Posterior vena cava (tissue), 2 donors: Measurements from ENCODE around the gene PFDN5. TPM values are rescaled to one million over a fixed set of nuclear protein-coding genes. Genes with fewer than 3 reads are reported as not detected.
"Not testable (repeated sequence)": the region's sequence is repeated elsewhere in the genome, so short reads cannot be mapped to it uniquely, and the experiment has no call there.

Experiments
- DNase-seq: peaks from one replicate; pipeline ENCODE4 v3.0.0-alpha.2; 2020; ENCODE audit warnings: low spot score
- intact Hi-C, 2 donors: fragments of 100-400 bp; cut with DNase I; formaldehyde crosslinking; loops; one replicate each; pipeline versions ENCODE4 v1.14.1 to v1.14.2; 2022 to 2023
- total RNA-seq, 2 donors: library from RNA; stranded (reverse); fragmentation: NEBNext Ultra II Directional; extraction: Animal tissue kit (Norgen Biotek cat#: 25700); gene quantifications; one replicate each; pipeline ENCODE4 v1.2.1, GENCODE V29; 2021
- donor health status: DM: yes; HTN: yes; CAD: no.
- donor health status: DM: yes; HTN: yes; CAD: no.

Gene PFDN5
- total RNA-seq, 2 donors from 2014 or later = 473 to 486 TPM

DNA sequence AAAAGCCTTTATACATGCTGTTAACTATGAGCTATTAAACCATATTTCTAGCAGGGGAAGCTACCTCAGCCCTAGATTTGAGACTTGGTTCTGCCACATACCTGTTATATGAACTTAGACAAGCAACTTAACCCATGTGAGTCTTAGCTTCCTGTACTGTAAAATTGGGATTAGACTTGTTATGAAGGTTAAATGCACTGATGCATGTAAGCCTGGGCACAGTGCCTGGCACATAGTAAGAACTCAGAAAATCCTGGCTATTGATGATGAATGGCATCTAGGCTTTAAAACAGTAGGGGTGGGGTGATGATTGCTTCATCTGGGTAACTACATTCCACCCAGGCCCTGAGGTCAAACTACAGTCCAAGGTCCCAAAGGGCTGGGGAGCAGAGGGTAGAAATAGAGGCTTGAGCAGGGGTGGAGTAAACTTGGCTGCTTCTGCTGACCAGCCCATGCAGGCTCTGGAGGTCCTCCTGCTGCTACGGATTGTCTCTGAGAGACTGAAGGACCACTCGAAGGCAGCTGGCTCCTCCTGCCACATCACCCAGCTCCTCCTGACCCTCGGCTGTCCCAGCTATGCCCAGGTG, 16.0 kb upstream of the PFDN5 start:
- intact Hi-C loops = no loop called here
- no peak for DNase-seq

DNA sequence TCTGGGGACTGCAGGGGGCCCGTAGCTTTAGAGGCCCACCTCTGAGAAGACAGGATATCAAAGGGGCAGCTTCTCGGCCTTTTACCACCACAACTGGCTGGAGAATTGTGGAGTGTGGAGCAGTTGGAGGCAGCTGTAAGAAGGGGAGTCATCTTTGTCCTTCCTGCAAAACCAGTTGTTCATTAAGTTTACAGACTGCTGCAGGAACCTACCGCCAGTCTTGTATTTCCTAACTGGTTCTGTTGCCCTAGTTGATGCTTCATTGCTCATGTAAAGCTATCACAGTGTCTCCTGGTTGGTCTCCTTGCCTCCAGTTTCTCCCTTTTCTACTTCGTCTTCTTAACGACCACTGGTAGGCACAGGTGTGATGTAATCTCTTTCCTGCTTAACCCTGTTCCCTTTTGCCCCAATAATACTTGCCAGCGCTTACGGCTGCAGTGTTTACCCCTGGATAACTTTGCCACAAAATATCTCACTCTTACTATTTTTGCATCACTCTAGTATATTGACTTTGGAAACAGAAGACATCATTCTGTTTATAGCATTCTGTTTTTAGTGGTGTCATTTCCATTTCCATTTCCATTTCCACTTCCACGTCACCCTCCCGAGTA, 15.3 kb upstream of the PFDN5 start:
- intact Hi-C loops = no loop called here
- DNase-seq = no peak

DNA sequence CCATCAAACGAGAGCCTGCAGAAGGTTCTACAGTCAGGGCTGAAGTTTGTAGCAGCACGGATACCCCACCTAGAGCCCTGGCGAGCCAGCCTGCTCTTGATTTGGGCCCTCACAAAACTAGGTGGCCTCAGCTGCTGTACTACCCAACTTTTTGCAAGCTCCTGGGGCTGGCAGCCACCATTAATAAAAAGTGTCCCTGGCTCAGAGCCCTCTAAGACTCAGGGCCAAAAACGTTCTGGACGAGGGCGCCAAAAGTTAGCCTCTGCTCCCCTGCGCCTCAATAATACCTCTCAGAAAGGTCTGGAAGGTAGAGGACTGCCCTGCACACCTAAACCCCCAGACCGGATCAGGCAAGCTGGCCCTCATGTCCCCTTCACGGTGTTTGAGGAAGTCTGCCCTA, 8.9 kb upstream of the PFDN5 start:
- intact Hi-C loops = loop anchor here in 1 of 2 donors (2.0 kb wide), 1 partner anchor 74 kb away; no protein-coding TSS in a partner anchor
- DNase-seq = no peak

DNA sequence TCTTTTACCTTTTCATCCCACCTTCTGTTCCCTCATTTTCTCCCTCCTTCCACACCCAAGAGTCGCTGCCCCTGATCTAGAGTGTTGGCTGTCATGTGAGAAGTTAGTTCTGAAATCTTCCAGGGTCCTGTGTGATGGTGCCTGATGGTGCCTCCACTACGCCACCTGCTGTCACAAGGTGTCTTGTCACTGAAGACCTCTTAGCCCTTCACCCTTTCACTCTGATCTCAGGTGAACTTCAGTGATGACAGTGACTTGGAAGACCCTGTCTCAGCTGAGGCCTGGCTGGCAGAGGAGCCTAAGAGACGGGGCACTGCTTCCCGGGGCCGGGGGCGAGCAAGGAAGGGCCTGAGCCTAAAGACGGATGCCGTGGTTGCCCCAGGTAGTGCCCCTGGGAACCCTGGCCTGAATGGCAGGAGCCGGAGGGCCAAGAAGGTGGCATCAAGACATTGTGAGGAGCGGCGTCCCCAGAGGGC, 7.6 kb upstream of the PFDN5 start:
- peak; percentile 89 for DNase-seq
- intact Hi-C loops = loop anchor here (2.0 kb wide), 1 partner anchor 75 kb away; no protein-coding TSS in a partner anchor

DNA sequence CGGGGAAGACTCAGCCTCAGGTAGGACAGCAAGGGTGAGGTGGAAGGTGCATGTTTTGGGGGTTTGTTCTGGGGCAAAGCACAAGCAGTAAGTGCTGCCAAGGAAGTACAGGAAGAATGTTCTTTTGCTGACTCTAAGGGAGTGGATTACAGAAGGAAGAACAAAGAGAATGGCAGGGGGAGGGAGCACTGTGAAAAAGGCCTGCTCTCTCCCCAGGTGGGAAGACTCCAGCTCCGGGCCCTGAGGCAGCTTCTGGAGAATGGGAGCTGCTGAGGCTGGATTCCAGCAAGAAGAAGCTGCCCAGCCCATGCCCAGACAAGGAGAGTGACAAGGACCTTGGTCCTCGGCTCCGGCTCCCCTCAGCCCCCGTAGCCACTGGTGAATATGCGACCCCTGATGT, 7.0 kb upstream of the PFDN5 start:
- intact Hi-C loops = loop anchor here in 1 of 2 donors (2.0 kb wide), 1 partner anchor 76 kb away; no protein-coding TSS in a partner anchor
- no peak for DNase-seq

DNA sequence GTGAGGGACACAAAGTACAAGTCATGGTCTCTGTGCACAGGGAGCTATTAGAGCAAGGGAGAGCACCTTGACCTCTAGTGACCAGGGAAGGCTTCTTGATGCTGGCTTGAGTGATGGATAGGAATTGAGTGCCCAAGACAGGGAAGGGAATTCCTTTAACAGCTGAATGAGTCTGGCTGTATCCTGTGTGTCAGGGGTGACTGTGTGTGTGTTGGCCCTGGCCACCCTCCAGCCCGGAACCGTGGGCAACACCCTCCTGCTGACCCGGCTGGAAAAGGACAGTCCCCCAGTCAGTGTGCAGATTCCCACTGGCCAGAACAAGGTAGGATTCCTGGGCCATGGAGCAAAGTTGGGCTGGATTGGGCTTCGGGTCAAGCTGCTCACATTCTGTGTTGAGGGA, 5.5 kb upstream of the PFDN5 start:
- no peak for DNase-seq
- intact Hi-C loops = loop anchor here (2.0 to 5.0 kb wide), 2 partner anchors 38 to 77 kb away; a partner anchor contains a TSS

DNA sequence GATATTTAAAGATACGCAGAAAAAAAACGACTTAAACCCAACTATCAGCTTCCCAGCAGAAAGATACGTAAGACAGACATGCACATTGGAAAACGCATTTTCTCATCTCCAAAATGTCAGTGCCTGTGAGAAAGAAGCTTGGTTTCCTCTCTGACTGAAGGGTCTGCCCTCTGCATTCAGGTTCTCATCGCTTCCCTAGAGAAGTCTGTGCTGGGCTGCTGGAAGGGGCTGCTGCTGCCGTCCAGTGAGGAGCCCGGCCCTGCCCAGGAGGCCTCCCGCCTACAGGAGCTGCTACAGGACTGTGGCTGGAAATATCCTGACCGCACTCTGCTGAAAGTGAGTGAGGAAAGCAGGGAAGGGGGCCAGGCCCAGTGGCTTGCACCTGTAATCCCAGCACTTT, 4.7 kb upstream of the PFDN5 start:
- DNase-seq = no peak
- intact Hi-C loops = loop anchor here in 1 of 2 donors (5.0 kb wide), 1 partner anchor 38 kb away; a partner anchor contains a TSS

DNA sequence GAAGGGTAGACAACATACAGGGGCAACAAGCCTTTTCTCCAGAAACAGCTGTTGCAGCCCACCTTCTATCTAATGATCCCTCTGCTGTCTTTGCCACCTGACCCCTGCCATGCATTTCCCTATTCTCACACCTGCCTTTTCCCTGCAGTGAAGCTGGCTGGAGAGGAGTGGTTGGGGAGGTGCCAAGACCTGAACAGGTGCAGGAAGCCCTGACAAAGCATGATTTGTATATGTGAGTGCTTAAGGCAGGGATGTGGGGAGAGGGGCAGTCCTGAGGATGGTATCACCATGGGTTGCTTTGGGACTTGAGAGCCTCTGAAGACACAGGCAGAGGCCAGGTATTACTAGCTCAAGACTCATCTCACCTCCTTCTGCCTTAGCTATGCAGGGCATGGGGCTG, 2.9 kb upstream of the PFDN5 start:
- intact Hi-C loops = loop anchor here in 1 of 2 donors (5.0 kb wide), 1 partner anchor 40 kb away; a partner anchor contains a TSS
- DNase-seq = no peak

DNA sequence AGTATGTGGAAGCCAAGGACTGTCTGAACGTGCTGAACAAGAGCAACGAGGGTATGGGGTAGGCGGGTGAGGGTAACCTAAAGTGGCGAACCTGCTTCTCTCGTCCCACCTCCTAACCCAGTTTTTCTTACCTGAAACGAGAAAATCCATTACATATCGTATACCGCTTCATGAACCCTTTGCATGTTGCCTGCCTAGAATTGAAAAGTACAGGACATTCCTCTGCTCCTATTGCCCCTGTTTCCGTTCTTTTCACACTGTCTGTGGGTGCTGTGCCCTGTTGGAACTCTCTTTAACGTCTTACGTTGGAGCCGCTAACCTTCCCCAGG, 513 bp downstream of the PFDN5 start:
- no peak for DNase-seq
- intact Hi-C loops = no loop called here

DNA sequence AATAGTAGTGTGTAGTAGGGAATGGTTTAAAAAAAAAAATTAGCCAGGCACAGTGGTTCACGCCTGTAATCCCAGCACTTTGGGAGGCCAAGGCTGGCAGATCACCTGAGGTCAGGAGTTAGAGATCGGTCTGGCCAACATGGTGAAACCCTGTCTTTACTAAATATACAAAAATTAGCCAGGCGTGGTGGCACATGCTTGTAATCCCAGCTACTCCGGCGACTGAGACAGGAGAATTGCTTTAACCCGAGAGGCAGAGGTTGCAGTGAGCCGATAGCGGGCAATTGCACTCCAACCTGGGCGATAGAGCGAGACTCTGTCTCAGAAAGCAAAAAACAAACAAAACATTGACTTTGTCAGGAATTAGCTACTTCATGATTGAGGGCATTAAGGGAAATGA, 1.8 kb downstream of the PFDN5 start:
- DNase-seq, intact Hi-C loops: not testable (repeated sequence)

DNA sequence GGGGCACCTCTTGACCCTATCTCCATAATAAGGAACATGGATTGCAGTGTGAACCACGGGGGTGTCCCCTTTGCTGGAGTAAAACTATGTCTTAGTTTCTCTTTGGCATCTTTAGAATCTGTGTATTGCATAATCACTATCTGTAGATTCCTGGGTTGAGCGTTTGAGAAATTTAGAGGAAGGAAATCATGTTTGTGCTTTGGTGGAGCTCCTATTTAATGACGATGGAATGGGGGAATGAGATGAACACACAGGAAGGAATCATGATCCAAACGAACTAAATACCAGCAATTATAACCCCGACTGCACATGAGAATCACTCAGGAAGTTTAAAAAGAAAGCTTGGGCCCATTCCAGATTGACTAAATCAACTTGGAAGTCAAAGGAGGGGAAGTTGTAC, 2.8 kb downstream of the PFDN5 start:
- no peak for DNase-seq

DNA sequence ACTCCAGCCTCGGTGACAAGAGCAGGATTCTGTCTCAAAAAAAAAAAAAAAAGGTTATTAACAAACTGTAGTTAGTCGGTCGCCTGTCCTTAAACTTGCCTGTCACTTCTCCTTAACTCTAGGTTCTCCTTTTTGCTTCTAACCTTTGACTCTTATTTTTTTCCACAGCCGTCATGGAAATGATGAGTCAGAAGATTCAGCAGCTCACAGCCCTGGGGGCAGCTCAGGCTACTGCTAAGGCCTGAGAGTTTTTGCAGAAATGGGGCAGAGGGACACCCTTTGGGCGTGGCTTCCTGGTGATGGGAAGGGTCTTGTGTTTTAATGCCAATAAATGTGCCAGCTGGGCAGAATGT, 3.7 kb downstream of the PFDN5 start:
- DNase-seq = no peak
- intact Hi-C loops = no loop called here

More for the DNA sequence above, 2.8 kb downstream of the PFDN5 start:
- intact Hi-C loops = no loop called here

DNA sequence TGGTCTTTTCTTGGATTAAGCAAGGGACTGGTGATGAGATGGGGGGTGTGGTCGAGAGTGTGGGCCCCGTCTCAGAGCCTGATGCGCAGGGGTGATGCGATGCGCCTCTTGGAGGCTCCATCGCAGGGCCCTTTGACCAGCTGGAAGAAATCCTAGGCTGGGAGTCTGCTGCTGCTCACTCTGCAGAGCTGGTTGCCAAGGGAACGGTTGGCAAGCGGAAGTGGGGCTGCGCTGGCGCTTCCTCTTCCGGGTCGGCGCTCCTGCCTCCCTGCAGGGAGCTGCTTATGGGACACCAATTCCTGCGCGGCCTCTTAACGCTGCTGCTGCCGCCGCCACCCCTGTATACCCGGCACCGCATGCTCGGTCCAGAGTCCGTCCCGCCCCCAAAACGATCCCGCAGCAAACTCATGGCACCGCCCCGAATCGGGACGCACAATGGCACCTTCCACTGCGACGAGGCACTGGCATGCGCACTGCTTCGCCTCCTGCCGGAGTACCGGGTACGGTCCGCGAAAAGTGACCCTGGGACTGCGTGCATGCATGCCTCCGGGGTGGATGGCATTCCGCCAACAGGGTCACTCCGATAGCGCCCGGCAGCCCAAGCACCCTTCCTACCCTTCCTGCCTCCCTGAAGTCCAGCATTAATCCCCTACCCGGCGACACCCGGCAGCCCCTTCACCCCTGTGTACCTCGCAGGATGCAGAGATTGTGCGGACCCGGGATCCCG, 4.3 kb downstream of the PFDN5 start, which contains the start of gene MYG1:
Gene MYG1 (plus strand): TSS at position 242 of the 727 bp plus-strand sequence. CDS start 43 bp downstream, at position 285.
- intact Hi-C loops = no loop called here
- peak; percentile 97 for DNase-seq

DNA sequence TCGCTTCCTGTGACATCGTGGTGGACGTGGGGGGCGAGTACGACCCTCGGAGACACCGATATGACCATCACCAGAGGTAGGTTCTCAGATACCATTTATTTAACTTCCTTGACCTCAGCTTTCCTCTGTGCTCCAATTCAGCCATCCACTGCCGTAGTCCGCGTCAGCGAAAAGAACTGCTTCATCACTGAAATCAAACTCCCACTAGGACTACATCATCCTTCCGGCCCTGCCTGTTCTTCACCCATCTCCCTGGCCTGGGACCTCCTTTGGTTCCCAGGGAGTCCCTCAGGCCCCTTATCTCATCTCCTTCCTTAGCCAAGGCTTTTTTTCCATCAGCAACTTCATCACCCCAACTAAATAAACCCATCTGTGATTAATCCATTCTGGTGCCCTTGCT, 4.8 kb downstream of the PFDN5 start:
- intact Hi-C loops = no loop called here
- no peak for DNase-seq

DNA sequence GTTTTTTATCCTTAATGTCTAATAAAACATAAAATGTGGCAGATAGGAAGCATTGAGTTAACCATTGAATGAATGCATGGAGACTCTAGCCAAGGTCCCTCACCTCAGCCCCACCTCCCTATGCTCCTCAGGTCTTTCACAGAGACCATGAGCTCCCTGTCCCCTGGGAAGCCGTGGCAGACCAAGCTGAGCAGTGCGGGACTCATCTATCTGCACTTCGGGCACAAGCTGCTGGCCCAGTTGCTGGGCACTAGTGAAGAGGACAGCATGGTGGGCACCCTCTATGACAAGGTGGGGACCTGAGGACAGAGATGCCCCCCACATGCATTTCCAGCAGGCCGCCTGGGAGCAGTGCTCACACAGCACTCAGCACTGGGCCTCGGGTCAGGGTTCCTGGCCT, 7.6 kb downstream of the PFDN5 start:
- DNase-seq = no peak
- intact Hi-C loops = no loop called here

DNA sequence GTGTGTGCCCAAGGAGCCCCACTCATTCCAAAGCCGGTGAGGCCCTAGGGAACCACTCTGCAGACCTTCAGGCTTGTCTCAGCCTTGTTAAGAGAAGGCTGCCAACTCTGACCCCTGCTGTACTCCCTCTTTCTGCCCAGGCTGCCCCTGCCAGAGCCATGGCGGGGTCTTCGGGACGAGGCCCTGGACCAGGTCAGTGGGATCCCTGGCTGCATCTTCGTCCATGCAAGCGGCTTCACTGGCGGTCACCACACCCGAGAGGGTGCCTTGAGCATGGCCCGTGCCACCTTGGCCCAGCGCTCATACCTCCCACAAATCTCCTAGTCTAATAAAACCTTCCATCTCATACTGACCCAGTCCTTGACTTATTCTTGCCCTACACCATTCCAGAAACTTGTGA, 11.5 kb downstream of the PFDN5 start:
- intact Hi-C loops = no loop called here
- no peak for DNase-seq

DNA sequence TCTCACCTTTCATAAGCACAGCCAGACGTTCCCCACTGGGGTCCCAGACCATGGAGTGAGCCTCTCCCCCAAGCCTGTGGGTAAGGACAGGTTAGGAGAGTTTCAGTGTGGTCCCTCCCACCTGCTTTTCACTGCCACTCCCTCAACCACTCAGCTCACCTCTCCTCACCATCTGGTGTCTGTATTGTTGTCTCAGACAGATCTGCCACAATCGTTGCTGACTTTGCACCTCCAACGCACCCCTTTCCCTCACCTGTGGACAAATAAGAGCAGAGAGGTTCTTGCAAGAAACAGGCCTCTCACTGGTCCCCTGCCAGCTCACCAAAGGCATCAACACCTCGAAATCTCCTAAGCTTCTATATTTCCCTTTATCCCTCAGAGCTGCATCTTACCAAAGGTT, 12.9 kb downstream of the PFDN5 start:
- intact Hi-C loops = no loop called here
- no peak for DNase-seq

DNA sequence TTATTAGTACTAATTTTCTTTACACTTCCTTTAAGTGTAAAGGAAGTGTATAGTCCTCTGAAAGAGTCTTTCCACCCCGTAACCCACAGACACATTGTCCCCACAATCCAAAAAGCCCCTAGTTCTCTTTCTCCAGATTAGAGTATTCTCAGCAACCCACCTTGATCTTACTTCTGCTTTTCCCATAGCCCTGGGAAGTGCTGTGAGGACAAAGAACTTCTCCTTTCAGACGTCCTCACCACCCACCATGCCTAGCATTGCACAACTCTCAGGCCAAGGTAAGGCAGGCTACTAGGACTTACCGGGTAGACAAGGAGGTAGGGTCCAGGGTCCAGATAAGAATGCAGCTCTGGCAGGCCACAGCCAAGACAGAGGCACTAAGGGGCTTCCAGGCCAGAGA, 18.7 kb downstream of the PFDN5 start:
- DNase-seq = no peak
- intact Hi-C loops = no loop called here

DNA sequence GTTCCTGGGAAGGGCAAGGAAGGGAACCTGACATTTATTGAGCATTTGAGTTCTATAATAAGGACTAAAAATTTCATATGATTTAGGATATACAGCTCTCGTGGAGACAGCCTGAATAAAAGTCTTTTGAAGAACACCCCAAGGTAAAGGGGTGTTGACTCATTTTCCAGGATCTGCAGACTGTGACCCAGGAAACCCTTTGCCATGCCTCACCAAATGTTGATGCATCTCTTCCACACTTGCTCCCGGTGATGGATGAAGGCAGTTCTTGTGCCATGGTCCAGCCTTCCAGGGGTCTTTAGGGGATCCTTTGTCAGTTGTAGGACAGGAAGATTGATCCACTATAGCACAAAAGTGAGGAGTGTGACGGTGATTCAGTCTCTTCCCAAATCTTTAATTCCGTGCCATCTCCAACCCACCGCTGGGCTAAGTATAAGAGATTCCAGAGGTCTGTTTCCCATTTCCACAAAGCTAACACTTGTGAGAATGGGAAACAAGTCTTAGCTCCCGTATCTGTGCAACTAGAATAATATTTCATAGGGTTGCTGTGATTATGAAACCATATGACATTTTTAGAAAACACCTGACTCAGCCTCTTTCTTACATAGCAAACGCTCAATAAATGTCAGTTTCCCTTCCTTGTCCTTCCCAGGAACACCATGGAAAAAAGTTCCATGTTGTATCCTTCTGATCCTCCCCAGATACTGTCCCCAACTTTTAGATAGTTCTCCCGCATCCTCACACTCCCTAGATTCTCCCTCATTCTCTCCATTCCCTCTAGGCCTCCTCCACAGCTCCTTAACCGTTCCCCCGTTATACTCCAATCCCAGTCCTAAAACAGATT, 25.2 kb downstream of the PFDN5 start:
- DNase-seq = no peak
- intact Hi-C loops = no loop called here
